Naive B cell (primary cell): ENCODE results near the gene FSTL3. TPM values are rescaled to one million over a fixed set of nuclear protein-coding genes. Genes with fewer than 3 reads are reported as not detected.
"Not testable (repeated sequence)": the region's sequence is repeated elsewhere in the genome, so short reads cannot be mapped to it uniquely, and the experiment has no call there.

ENCODE experiments used
- ATAC-seq, 2 donors: fragments of 150-1000 bp; cut with Tn5 transposase; 2 replicates each; pipeline ENCODE4 v1.10.0; 2021; ENCODE audit warnings: low read depth in 2 of 2, mild to moderate bottlenecking in 2 of 2, moderate library complexity in 2 of 2
- DNase-seq: peaks from one replicate; pipeline ENCODE4 v3.0.0; 2022
- H3K27ac Mint-ChIP-seq, 6 donors: one replicate each; pipeline ENCODE4 v1.8.0; 2020 to 2022; ENCODE audit warnings: mild to moderate bottlenecking in 6 of 6, mixed read lengths in 6 of 6, moderate library complexity in 5 of 6, inconsistent platforms in 2 of 6
- H3K27me3 Mint-ChIP-seq, 3 donors: one replicate each; pipeline ENCODE4 v1.8.0; 2021 to 2022; ENCODE audit warnings: mixed read lengths in 3 of 3, mild to moderate bottlenecking in 1 of 3
- H3K36me3 Mint-ChIP-seq, 2 donors: one replicate each; pipeline ENCODE4 v1.8.0; 2020 to 2022; ENCODE audit warnings: mixed read lengths in 2 of 2, inconsistent platforms in 1 of 2, mild to moderate bottlenecking in 1 of 2
- H3K4me1 Mint-ChIP-seq, 3 donors: one replicate each; pipeline ENCODE4 v1.8.0; 2020 to 2022; ENCODE audit warnings: mixed read lengths in 3 of 3, inconsistent platforms in 1 of 3, mild to moderate bottlenecking in 1 of 3, moderate library complexity in 1 of 3
- H3K4me3 Mint-ChIP-seq, 8 donors: one replicate each; pipeline ENCODE4 v1.8.0; 2020 to 2022; ENCODE audit warnings: mild to moderate bottlenecking in 8 of 8, mixed read lengths in 8 of 8, moderate library complexity in 8 of 8, inconsistent platforms in 2 of 8
- H3K9me3 Mint-ChIP-seq, 7 donors: one replicate each; pipeline ENCODE4 v1.8.0; 2020 to 2022; ENCODE audit warnings: mixed read lengths in 7 of 7, mild to moderate bottlenecking in 5 of 7, inconsistent platforms in 2 of 7, moderate library complexity in 1 of 7
- polyA plus RNA-seq, 6 donors: library from polyadenylated mRNA; unstranded; fragments of 300-500 nt; fragmentation: Illumina TruSeq; gene quantifications; one replicate each; pipeline ENCODE4 v1.2.3, GENCODE V29; 2021; ENCODE audit warnings: low read depth in 6 of 6

Gene FSTL3
- 1 to 10 TPM in 4 of 6 donors, under 1 TPM in 1, not detected in 1; 0.77 to 3.6 (median 2.8) TPM for polyA plus RNA-seq

DNA sequence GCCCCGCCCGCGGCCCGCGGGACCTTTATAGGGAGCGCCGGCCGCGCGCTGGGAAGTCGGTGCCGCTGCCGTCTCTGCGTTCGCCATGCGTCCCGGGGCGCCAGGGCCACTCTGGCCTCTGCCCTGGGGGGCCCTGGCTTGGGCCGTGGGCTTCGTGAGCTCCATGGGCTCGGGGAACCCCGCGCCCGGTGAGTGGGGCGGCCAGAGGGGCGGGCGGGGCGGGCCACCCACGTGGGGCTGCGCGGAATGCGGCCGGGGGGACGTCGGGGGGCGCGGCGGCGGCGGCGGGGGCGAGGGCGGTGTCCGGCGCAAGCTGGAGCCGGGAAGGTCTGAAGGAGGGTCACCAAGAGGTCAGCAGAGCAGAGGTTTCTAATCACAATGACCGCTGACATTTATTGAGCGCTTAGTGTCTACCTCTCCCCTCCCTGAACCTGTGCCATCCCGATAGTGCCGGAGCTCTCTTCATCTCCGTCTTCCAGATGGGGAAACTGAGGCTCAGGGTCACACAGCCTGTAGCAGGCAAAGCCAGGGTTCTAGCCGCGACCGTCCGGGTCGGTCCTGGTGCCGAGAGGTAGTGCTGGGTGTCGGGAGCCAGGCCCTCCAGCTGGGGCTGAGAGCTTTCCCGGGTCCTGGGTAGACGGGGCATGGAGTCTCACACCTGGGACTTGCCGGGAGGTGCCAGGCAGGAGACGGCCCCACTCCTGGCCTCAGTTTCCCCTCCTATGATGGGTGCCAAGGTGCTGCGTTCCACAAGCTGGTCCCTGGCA is at the start of gene FSTL3:
Gene FSTL3, plus strand, starts transcription at position 54 of the 767 bp plus-strand sequence. Its CDS starts 32 bp downstream, at position 86.
- H3K4me3 Mint-ChIP-seq = peak within 1 kb of the TSS in 6 of 8 donors; percentile 15 to 79 (median 46)

DNA sequence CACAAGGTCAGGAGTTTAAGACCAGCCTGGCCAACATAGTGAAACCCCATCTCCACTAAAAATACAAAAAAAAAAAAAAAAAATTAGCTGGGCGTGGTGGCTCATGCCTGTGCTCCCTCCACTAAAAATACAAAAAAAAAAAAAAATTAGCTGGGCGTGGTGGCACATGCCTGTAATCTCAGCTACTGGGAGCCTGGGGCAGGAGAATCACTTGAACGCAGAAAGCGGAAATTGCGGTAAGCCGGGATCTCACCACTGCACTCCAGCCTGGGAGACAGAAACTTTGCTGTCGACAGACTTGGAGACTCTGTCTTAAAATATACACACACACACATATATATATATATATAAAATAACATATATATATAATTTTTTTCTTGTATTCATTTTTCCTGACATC is 49.6 kb upstream of the FSTL3 start:
- not testable (repeated sequence) for DNase-seq, ATAC-seq, H3K4me3 Mint-ChIP-seq, H3K36me3 Mint-ChIP-seq, H3K27ac Mint-ChIP-seq, H3K27me3 Mint-ChIP-seq, H3K9me3 Mint-ChIP-seq
- peaks cover 6 to 20% (median 20%) of the 10 kb centered on the region in 3 donors for H3K4me1 Mint-ChIP-seq

More for the DNA sequence above, at the start of gene FSTL3:
- H3K4me1 Mint-ChIP-seq = peaks cover 7 to 13% (median 12%) of the 10 kb centered on the region in 3 donors
- ATAC-seq = no peak
- H3K27me3 Mint-ChIP-seq = peaks cover 11 to 20% (median 18%) of the 10 kb centered on the region in 3 donors
- no peaks in the 10 kb centered on the region for H3K36me3 Mint-ChIP-seq
- H3K9me3 Mint-ChIP-seq = no peaks in the 10 kb centered on the region
- H3K27ac Mint-ChIP-seq = no peak within 1 kb of the TSS
- DNase-seq = no peak

GRCh38 chr19:628168-628567 is 48.0 kb upstream of the FSTL3 start:
- peaks cover 0 to 9% of the 10 kb centered on the region in 2 donors for H3K36me3 Mint-ChIP-seq
- H3K27ac Mint-ChIP-seq = no peak overlapping the region
- no peak for ATAC-seq
- no peak for DNase-seq
- peak overlapping the region in 2 of 8 donors; percentile 49 to 68 for H3K4me3 Mint-ChIP-seq
- no peaks in the 10 kb centered on the region for H3K27me3 Mint-ChIP-seq
- H3K9me3 Mint-ChIP-seq = no peaks in the 10 kb centered on the region
- H3K4me1 Mint-ChIP-seq = peaks cover 6 to 30% (median 29%) of the 10 kb centered on the region in 3 donors

DNA sequence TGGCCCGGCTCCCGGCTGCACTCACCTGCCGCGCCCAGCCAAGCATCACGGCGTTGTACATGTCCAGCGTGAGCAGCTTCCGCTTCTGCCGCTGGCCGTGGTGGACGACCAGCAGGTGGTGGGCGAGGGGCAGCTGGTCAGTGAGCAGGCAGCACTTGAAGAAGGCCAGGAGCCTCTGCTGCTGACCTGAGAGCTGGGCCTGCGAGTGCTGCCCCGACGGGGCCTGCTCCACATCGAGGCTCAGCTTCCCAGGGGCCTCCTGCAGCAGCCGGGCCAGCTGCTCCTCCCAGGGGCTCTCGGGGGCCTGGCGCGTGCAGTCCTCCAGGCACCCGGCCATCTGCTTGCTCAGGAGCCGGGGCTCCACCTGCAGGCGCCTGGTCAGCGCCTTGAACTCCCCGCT is 46.7 kb upstream of the FSTL3 start:
- H3K36me3 Mint-ChIP-seq, H3K4me3 Mint-ChIP-seq, ATAC-seq, H3K9me3 Mint-ChIP-seq, DNase-seq, H3K27me3 Mint-ChIP-seq, H3K27ac Mint-ChIP-seq: not testable (repeated sequence)
- peaks cover 11 to 41% (median 39%) of the 10 kb centered on the region in 3 donors for H3K4me1 Mint-ChIP-seq

DNA sequence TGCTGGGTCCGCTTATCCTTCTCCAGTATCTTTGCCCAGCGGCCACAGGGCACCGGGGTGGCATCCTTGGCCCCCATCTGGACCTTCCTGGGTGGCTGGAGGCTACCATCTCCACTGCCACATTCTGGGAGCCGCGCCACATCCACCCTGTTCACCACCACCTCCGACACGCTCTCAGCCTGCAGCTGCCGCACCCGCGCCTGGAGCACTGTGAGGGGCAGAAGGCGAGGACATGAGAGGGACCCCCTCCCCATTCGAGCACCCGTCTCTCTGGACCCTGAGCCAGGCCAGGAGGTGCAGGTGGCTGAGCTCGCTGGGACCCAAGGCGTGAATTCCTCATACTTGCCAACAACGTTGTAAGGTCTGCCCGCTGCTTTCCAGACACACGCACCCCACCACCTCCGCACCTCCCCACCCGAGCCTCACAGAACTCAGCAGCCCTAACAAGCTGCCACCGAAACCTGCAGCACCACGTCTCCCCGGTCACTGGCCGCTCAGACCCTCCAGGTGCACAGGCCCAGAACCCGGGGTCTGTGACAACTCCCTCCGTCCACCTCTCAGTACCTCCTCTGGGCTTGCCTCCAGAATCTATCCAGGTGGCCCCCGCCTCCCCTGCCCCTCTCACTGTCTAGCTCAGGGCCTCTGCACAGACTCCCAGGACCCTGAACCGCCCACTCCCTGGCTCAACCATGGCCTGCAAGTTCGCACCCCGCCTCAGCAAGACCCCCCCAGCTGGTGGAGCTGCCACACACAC is 46.1 kb upstream of the FSTL3 start:
- no peak for DNase-seq
- no peak for ATAC-seq
- peak overlapping the region in 1 of 6 donors; percentile 85 for H3K27ac Mint-ChIP-seq
- H3K9me3 Mint-ChIP-seq = peaks cover 0 to 2% (median 0%) of the 10 kb centered on the region in 7 donors
- no peaks in the 10 kb centered on the region for H3K27me3 Mint-ChIP-seq
- peak overlapping the region in 3 of 8 donors; percentile 22 to 96 (median 47) for H3K4me3 Mint-ChIP-seq
- H3K36me3 Mint-ChIP-seq = peaks cover 0 to 9% of the 10 kb centered on the region in 2 donors
- peaks cover 11 to 41% (median 39%) of the 10 kb centered on the region in 3 donors for H3K4me1 Mint-ChIP-seq

DNA sequence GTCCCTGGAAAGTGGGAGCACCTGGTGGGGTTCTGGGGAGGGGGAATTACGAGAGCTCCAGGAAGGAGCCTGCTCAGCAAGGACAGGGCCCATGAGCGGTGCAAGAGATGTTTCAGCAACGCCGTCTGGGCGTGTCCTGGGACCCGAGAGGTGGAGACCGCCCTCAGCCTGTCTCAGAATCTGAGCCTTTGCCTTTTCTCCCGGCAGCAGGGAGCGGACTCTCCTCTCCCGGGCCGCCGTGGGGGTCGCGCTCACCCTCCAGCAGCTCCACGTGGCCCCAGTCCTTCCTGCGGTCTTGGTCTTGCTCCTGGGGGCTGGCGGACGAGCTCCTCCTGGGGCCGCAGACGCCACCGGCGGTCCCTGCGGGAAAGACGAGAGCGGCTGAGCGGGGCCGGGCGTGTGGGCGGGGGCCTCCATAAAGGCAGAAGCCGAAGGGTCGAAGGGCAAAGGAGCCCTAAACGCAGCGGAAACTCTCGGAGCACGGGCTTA is 43.6 kb upstream of the FSTL3 start:
- Mint-ChIP-seq H3K27ac (peak overlapping the region in 5 of 6 donors; percentile 88 to 98 (median 96)), H3K36me3 (peaks cover 0 to 9% of the 10 kb centered on the region in 2 donors), H3K4me1 (peaks cover 11 to 40% (median 39%) of the 10 kb centered on the region in 3 donors), H3K9me3 (peaks cover 0 to 2% (median 0%) of the 10 kb centered on the region in 7 donors), H3K27me3 (no peaks in the 10 kb centered on the region), H3K4me3 (peak overlapping the region; percentile 83 to 98 (median 96))
- ATAC-seq (no peak), DNase-seq (no peak)

- H3K27ac Mint-ChIP-seq = peak within 1 kb of the TSS; percentile 90 to 99 (median 98)
- H3K36me3 Mint-ChIP-seq = peaks cover 0 to 9% of the 10 kb centered on the region in 2 donors
- H3K4me1 Mint-ChIP-seq = peaks cover 11 to 40% (median 38%) of the 10 kb centered on the region in 3 donors
- H3K4me3 Mint-ChIP-seq = peak within 1 kb of the TSS; percentile 83 to 98 (median 96)
- DNase-seq (peak; percentile 97), ATAC-seq (peak; percentile 93 to 96)
- no peaks in the 10 kb centered on the region for H3K27me3 Mint-ChIP-seq
- peaks cover 0 to 2% (median 0%) of the 10 kb centered on the region in 7 donors for H3K9me3 Mint-ChIP-seq
Measured at GRCh38 chr19:633068-633785, 43.0 kb upstream of the FSTL3 start, which contains the start of gene POLRMT. Gene POLRMT, minus strand, starts transcription at chr19:633537. Its CDS starts 25 bp downstream, at chr19:633512.

- Mint-ChIP-seq H3K27me3 (no peaks in the 10 kb centered on the region), H3K9me3 (peaks cover 0 to 2% (median 0%) of the 10 kb centered on the region in 7 donors), H3K36me3 (peaks cover 0 to 9% of the 10 kb centered on the region in 2 donors), H3K27ac (peak overlapping the region; percentile 90 to 99 (median 98)), H3K4me1 (peaks cover 11 to 41% (median 30%) of the 10 kb centered on the region in 3 donors), H3K4me3 (peak overlapping the region; percentile 83 to 98 (median 96))
- ATAC-seq (no peak), DNase-seq (no peak)
Measured at GRCh38 chr19:633786-634639, 42.2 kb upstream of the FSTL3 start.

DNA sequence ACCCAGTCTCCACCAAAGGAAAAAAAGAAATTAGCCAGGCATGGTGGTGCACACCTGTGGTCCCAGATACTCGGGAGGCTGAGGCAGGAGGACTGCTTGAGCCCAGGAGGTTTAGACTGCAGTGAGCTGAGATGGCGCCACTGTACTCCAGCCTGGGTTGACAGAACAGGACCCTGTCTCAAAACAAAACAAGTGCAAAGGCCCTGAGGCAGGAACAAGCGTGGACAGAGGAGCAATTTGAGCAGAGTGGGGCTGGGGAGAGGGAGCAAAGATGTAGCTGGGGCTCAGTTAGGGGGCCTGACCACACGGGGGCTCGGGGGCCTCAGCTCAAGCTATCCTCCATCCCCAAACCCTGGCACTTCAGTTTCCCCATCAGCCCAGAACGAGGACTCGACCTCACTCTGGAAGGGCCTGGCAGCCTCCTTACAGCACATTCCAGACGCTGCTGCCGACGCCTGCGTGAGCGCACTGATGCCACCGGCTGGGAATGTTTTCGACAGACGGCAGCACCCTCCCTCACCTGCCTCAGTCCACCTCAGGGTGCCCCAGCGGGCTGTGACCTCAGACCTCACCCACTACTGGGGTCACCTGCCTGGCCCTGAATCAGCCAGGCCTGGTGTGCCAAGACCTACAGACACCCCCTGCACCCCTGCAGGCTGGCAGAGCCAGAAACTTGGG is 41.1 kb upstream of the FSTL3 start:
- Mint-ChIP-seq H3K4me3 (peak overlapping the region in 2 of 8 donors; percentile 24 to 41), H3K36me3 (peaks cover 0 to 7% of the 10 kb centered on the region in 2 donors), H3K4me1 (peaks cover 19 to 42% (median 35%) of the 10 kb centered on the region in 3 donors), H3K27me3 (no peaks in the 10 kb centered on the region), H3K9me3 (peaks cover 0 to 2% (median 0%) of the 10 kb centered on the region in 7 donors), H3K27ac (no peak overlapping the region)
- DNase-seq = no peak
- no peak for ATAC-seq

DNA sequence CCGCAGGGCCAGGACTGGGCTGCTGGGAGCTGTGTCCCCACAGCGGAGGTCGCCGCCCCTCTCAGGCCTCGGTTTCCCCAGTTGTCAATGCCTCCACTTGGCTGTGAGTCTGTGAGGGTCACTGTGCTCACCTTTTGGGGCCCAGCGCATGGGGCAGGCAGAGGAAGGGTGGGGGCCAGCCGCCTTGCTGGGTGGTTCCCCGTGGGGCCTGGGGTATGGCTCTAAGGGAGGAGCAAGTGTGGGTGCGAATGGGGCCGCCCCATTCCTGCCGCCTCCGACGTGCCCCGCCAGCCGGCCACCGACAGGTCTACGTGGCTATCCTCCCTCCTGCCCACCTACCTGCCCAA is 37.3 kb upstream of the FSTL3 start:
- ATAC-seq (no peak), DNase-seq (no peak)
- Mint-ChIP-seq H3K4me1 (peaks cover 10 to 16% (median 16%) of the 10 kb centered on the region in 3 donors), H3K9me3 (no peaks in the 10 kb centered on the region), H3K4me3 (peak overlapping the region in 7 of 8 donors; percentile 74 to 90 (median 85)), H3K27ac (peak overlapping the region in 1 of 6 donors; percentile 85), H3K36me3 (no peaks in the 10 kb centered on the region), H3K27me3 (no peaks in the 10 kb centered on the region)

DNA sequence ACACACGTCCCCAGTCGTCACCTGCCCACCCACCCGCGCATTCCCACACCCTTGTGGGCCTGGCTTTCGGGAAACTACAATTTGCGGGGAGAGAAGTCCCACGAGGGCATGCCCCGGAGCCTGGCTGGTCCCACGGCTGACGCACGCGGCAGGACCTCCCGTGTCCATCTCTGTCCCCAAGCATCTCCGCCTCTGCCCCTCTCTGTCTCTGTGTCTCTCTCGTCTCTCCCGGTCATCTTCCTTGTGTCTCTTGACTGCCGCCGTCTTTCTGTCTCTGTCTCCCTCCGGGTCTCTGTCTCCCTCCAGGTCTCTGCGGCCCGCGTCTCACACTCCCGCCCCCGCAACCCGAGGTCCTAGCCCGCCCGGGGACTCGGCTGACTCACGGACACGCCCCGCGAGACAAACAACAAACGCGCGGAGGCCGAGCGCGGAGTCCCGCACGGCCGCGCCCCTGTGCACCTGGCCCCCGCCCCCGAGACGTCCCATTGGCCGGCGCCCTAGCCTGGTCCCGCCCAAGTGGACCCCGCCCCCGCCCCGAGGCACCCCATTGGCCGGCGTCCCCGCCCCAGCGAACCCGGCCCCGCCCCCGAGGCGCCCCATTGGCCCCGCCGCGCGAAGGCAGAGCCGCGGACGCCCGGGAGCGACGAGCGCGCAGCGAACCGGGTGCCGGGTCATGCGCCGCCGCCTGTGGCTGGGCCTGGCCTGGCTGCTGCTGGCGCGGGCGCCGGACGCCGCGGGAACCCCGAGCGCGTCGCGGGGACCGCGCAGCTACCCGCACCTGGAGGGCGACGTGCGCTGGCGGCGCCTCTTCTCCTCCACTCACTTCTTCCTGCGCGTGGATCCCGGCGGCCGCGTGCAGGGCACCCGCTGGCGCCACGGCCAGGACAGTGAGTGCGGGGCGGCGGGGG is 36.7 kb upstream of the FSTL3 start, which contains the start of gene FGF22:
Gene FGF22, plus strand, starts transcription at position 627 of the 908 bp plus-strand sequence. Its CDS starts 47 bp downstream, at position 674.
- H3K36me3 Mint-ChIP-seq = no peaks in the 10 kb centered on the region
- peak; percentile 81 for DNase-seq
- ATAC-seq = peak; percentile 89
- H3K27me3 Mint-ChIP-seq = no peaks in the 10 kb centered on the region
- peak within 1 kb of the TSS; percentile 74 to 90 (median 86) for H3K4me3 Mint-ChIP-seq
- peaks cover 10 to 12% (median 12%) of the 10 kb centered on the region in 3 donors for H3K4me1 Mint-ChIP-seq
- H3K27ac Mint-ChIP-seq = peak within 1 kb of the TSS in 4 of 6 donors; percentile 24 to 98 (median 80)
- H3K9me3 Mint-ChIP-seq = no peaks in the 10 kb centered on the region
